T-helper 1 cell treated with Interleukin-12 subunit alpha and Interleukin-12 subunit beta and Interleukin-4 antibody, amounts not matched to agents 30 μg/mL and 1 μg/mL, for 36 hours (primary cell): ENCODE measurements around the gene NT5DC2.

Experiments
- H3K27ac Mint-ChIP-seq: one replicate; pipeline ENCODE4 v1.8.0; 2021; ENCODE audit warnings: mild to moderate bottlenecking, mixed read lengths
- H3K27me3 Mint-ChIP-seq: one replicate; pipeline ENCODE4 v1.8.0; 2021; ENCODE audit warnings: low read depth, mixed read lengths
- H3K36me3 Mint-ChIP-seq: one replicate; pipeline ENCODE4 v1.8.0; 2021; ENCODE audit warnings: low read depth, mixed read lengths
- H3K4me1 Mint-ChIP-seq: one replicate; pipeline ENCODE4 v1.8.0; 2021; ENCODE audit warnings: low read depth, mixed read lengths
- H3K4me3 Mint-ChIP-seq: one replicate; pipeline ENCODE4 v1.8.0; 2021; ENCODE audit warnings: mild to moderate bottlenecking, moderate library complexity, mixed read lengths
- H3K9me3 Mint-ChIP-seq: one replicate; pipeline ENCODE4 v1.8.0; 2021; ENCODE audit warnings: mixed read lengths

Gene NT5DC2

DNA sequence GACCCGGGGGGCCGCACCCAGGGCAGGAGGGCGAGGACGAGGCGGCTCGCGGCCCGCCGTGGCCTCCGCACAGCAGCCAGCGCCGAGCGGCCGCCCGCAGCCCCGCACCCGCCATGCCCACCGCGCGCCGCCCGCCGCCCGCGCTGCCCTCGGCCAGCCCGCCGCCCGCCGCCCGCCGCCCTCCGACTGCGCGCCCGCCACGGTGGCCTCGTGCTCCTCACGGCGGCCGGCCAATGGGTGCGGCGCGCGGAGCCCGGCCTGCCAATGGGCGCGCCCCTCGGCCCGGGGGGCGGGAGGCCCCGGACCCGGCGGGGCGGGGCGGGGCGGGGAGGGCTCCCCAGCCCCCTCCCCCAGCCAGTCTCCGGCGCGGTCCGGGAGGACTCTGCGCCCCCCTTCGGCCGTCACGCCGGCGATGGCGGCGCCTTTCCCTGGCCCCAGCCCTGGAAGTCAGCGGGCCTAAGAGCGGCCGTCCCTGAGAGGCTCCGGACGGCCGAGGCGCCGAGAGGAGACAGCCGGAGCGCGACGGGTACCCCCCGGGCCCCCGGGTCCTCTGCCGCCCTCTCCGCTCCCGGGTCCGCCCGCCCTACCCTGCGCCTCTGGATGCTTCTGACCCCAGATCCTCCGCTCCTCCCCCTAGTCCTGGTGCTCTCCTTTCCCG is at the start of gene NT5DC2:
TSS of gene NT5DC2 (minus strand) at position 235 of the 658 bp plus-strand sequence. CDS start at position 115, 120 bp downstream.
- peaks cover 30% of the 10 kb centered on the region for H3K4me1 Mint-ChIP-seq
- H3K36me3 Mint-ChIP-seq = peaks cover 11% of the 10 kb centered on the region
- peak within 1 kb of the TSS; percentile 65 for H3K27ac Mint-ChIP-seq
- H3K4me3 Mint-ChIP-seq = peak within 1 kb of the TSS; percentile 85
- no peaks in the 10 kb centered on the region for H3K9me3 Mint-ChIP-seq
- H3K27me3 Mint-ChIP-seq = no peaks in the 10 kb centered on the region

DNA sequence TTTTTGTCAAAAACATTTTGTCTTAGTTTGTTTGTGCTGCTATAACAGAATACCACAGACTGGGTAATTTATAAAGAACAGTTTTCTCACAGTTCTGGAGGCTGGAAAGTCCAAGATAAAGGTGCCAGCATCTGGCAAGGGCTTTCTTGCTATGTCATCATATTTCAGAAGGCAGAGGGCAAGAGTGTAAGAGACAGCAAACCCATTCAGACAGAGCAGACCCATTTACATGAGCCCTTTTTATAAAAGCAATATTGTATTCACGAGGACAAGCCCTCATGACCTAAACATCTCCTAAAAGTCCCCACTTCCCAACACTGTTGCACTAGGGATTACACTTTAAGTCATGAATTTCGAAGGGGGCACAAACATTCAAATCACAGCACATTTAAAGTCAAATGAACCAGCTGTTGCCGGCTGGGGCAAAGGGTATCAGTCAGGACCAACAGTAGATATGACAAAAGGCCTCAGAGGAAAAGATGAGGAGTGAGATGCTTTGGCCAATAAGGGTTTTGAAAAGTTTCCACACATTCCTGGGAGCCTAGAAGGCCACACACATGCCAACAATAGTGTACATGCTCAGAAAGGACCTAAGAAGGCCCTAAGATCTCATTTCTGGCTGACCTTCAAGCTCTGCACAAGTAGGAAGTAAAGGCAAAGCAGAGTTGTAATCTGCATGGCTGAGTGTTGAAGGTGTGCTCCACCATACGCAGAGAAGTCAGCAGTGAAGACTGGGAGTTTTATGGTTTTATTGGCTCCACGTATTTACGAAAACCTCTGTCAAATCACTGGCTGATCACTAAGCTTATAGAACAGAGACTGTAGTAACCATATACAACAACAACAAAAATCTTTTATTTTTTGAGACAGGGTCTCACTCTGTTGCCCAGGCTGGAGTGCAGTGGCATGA is 40.7 kb upstream of the NT5DC2 start:
- Mint-ChIP-seq H3K36me3 (peaks cover 40% of the 10 kb centered on the region), H3K27ac (no peak overlapping the region), H3K4me3 (no peak overlapping the region), H3K4me1 (no peaks in the 10 kb centered on the region), H3K9me3 (no peaks in the 10 kb centered on the region), H3K27me3 (no peaks in the 10 kb centered on the region)

DNA sequence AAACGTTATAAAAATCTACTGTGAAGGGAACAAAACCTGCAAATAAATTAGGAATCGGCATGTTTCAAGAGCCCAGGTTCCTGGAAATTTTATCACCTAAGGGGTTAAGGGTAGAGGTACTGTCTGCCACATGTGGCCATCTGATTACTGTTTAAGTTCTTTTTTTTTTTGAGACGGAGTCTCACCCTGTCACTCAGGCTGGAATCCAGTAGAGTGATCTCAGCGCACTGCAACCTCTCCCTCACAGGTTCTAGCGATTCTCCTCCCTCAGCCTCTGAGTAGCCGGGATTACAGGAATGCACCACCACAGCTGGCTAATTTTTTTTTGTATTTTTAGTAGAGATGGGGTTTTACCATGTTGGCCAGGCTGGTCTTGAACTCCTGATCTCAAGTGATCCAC is 38.6 kb upstream of the NT5DC2 start:
- Mint-ChIP-seq H3K4me1 (no peaks in the 10 kb centered on the region), H3K36me3 (peaks cover 26% of the 10 kb centered on the region), H3K27ac (no peak overlapping the region)

DNA sequence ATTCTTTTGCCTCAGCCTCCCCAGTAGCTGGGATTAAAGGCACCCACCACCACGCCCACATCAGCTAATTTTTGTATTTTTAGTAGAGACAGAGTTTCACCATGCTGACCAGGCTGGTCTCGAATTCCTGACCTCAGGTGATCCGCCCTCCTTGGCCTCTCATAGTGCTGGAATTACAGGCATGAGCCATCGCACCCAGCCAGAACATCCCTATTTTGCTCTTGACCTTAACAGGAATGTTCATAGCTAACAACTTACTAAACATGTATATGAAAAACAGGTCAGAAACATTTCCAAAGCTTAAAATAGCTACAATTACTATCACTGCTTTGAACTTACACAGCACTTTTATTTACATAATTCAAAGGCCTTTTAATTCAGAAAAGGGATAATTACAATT is 36.4 kb upstream of the NT5DC2 start:
- Mint-ChIP-seq H3K4me3 (no peak overlapping the region), H3K36me3 (peaks cover 18% of the 10 kb centered on the region), H3K27me3 (no peaks in the 10 kb centered on the region), H3K9me3 (no peaks in the 10 kb centered on the region), H3K4me1 (no peaks in the 10 kb centered on the region), H3K27ac (no peak overlapping the region)

More for the DNA sequence above, 38.6 kb upstream of the NT5DC2 start:
- Mint-ChIP-seq H3K4me3 (no peak overlapping the region), H3K9me3 (no peaks in the 10 kb centered on the region), H3K27me3 (no peaks in the 10 kb centered on the region)

DNA sequence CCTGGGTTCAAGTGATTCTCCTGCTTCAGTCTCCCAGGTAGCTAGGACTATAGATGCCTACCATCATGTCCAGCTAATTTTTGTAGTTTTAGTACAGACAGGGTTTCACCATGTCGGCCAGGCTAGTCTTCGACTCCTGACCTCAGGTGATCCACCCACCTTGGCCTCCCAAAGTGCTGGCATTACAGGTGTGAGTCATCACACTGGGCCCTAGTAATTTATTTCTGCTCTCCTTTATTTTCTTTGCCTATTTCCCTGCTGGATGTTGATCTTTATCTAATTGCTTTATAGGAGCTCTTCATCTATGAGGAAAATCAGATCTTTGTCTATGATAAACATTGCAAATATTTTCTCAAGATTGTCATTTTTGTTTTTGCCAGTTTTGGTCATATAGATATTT is 34.4 kb upstream of the NT5DC2 start:
- H3K27me3 Mint-ChIP-seq = no peaks in the 10 kb centered on the region
- H3K4me3 Mint-ChIP-seq = no peak overlapping the region
- H3K9me3 Mint-ChIP-seq = no peaks in the 10 kb centered on the region
- H3K36me3 Mint-ChIP-seq = peaks cover 11% of the 10 kb centered on the region
- no peak overlapping the region for H3K27ac Mint-ChIP-seq
- no peaks in the 10 kb centered on the region for H3K4me1 Mint-ChIP-seq

DNA sequence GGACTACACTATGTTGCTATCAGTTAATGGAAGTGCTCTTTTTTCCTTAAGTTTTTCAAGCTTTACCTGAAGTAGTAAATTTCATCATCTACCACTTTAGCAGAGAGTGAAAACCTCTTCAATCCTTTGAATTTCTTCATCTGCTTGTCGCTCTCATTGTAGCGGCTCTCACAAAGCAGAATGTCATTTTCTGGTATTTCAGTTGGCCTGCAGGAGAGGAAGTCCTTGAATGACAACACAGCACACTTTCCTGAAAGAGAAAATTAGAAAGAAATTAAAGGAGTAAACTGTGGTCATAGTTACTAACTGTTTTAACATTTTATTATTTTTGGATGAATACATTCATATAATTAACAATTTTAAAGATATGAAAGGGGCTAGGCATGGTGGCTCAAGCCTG is 30.3 kb upstream of the NT5DC2 start:
- Mint-ChIP-seq H3K4me1 (no peaks in the 10 kb centered on the region), H3K36me3 (peaks cover 37% of the 10 kb centered on the region), H3K27ac (no peak overlapping the region), H3K27me3 (no peaks in the 10 kb centered on the region), H3K9me3 (no peaks in the 10 kb centered on the region), H3K4me3 (no peak overlapping the region)

DNA sequence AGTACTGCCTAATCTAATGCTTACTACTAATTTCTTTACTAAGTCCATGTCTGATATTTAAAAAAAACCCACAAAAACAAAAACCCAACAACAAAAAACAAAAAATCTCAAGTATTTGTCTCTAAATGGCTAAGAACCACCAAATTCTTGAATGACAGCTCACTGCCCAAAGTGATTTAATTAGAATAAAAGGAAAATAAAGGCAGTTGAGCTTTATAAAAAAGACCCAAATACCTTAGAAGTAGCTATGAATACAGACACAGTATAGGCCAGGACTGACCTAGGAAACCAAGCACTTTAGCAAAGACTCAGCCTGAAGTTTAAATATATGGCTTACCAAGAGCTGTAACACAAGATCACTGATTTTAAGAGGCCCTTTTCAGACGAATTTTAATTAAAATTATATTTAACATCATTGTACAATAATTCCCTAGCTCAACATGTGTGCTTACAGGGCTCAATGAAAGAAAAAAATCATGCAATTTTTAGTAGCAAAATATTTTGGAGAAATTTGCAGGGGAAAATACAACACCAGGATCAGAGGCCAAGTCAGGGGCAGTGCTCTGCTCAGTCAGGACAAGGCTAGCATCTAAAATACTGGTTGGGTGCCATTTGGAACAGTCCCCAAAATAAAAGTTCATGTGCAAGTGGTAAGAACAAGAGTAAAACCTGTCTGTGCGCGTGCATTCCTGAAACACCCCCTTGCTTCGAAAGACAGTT is 27.5 kb upstream of the NT5DC2 start:
- Mint-ChIP-seq H3K9me3 (no peaks in the 10 kb centered on the region), H3K27me3 (no peaks in the 10 kb centered on the region), H3K36me3 (peaks cover 40% of the 10 kb centered on the region), H3K4me3 (no peak overlapping the region), H3K27ac (no peak overlapping the region), H3K4me1 (no peaks in the 10 kb centered on the region)

DNA sequence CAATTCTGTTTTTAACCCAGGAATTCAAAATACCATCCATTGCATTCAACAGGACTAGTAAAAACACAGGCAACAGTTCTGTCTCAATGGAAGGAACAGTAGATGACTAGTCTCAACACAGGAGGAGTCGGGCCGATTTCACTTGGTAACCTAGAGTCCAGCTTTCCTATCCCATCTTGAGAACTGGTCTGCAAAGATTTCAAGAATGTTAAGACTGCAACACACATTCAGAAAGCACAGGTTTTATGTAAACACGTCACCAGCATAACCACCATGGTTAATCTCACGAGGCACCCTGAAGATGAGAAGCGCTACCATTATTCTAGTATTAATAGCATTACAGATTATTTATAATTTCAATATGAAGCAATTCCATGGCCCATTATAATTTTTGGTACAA is 24.8 kb upstream of the NT5DC2 start:
- Mint-ChIP-seq H3K27ac (no peak overlapping the region), H3K27me3 (no peaks in the 10 kb centered on the region), H3K9me3 (no peaks in the 10 kb centered on the region), H3K4me3 (no peak overlapping the region), H3K4me1 (no peaks in the 10 kb centered on the region), H3K36me3 (peaks cover 48% of the 10 kb centered on the region)

DNA sequence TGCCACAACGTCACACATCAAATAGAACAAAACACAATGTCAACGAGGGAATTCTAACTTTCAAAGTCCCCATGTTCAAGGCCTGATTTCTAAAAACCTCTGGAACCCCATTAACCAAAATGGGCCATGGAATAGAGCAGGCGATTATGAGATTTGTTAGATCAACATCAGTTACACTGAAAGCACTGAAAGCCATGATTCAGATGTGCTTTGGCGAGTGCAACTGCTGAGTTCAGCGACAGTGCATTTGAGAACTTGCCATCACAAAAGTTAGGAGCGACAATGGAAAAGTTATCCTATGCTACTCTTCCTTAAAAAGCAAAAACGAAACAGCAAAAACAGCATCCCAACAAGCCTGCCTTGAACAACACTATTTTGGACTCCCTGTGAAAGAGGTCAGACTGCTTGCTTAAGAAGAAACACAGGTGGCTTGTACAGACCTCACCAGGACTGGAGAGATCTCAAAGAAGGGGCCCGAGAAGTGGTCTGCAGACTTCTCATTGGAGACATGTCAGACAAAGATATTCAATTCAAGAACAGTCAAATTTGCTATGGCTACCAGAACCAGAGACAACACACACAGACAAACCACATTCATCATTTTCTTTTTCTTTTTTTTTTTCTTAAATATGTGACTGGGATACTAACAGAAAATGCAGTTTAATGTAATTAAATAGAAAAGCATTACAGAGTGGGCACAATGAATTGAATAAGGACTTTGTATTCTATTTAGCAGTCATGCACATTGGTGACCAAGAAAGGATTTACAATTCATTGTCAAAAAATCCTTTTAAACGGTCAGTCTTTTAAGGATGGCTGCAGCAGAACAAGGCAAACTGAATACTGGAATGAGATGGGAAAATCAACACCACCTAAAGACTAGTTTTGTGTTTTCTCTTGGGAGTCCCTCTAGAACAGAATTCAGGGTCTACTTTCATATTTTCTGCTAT is 23.6 kb upstream of the NT5DC2 start:
- Mint-ChIP-seq H3K4me3 (no peak overlapping the region), H3K36me3 (peaks cover 40% of the 10 kb centered on the region), H3K27ac (no peak overlapping the region), H3K4me1 (no peaks in the 10 kb centered on the region), H3K9me3 (no peaks in the 10 kb centered on the region), H3K27me3 (no peaks in the 10 kb centered on the region)

DNA sequence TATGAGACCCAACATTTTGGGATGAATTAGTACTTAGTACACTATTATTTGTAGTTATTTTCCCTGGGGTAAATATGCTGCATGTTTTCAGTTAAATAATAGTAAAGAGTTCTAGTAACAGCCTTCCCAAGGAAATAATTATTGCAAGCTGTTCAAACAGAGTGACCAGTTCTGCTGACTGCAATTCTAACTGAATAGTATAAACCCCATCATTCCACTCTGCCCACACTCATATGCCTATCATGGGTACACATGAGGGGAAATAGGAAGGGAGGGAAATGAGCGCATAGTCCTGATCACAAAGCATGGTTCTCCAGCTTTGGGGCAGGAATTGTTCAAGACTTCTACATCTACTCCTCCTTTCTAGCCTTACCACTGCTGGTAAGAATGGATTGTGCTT is 21.4 kb upstream of the NT5DC2 start:
- H3K36me3 Mint-ChIP-seq = peaks cover 33% of the 10 kb centered on the region
- no peak overlapping the region for H3K27ac Mint-ChIP-seq
- no peak overlapping the region for H3K4me3 Mint-ChIP-seq
- no peaks in the 10 kb centered on the region for H3K4me1 Mint-ChIP-seq
- H3K27me3 Mint-ChIP-seq = no peaks in the 10 kb centered on the region
- H3K9me3 Mint-ChIP-seq = no peaks in the 10 kb centered on the region

DNA sequence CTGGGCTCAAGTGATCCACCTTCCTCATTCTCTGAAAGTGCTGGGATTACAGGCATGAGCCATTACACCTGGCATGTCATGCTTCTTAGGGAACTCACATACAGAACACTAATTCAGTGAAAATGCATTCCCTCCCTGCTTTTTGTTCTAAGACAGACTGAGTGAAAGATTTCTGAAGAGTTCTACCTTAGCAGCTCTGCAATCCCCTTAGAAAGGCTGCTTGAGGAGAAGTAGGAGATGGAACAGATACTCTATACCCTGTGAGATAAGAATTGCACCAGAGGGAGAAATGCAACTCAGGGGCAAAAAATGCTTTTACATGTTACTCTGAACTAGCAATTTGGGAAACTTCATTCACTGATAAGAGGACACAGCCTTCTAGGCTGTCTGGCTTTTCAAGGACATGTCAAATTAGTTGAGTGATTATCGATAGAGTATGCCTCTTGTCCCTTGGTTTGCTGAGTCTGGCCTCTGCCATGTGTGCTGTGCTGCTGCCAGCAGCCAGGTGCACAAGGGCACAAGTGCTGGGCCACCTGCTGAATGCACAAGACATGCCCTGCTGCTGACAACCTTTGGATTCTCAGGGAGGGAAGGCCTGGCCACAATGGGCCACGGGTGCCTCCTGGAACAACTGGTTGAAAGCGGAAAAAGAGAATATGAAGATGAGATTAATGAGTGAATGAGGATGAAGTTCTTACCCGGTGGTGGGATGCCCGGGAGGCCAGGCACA is 20.5 kb upstream of the NT5DC2 start:
- no peaks in the 10 kb centered on the region for H3K9me3 Mint-ChIP-seq
- no peak overlapping the region for H3K4me3 Mint-ChIP-seq
- H3K27me3 Mint-ChIP-seq = no peaks in the 10 kb centered on the region
- H3K4me1 Mint-ChIP-seq = no peaks in the 10 kb centered on the region
- H3K27ac Mint-ChIP-seq = no peak overlapping the region
- peaks cover 26% of the 10 kb centered on the region for H3K36me3 Mint-ChIP-seq

DNA sequence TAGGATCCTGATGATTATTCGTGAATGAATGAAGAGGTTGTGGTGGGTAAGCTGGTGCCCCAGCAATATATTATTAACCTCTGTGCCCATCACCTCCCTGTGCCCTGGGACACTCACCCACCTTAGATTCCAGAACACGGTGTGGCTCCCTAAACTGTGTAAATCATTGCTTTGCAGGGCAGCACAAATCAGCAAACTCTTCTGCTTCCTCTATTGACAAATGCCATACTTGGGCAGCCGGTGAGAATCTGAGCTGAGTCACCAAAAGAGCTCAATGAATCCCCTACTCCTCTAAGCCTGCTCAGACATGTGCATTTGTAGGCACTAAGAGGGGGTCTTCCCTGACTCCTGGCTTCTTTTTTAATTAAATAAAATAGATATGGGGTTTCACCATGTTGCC is 18.4 kb upstream of the NT5DC2 start:
- Mint-ChIP-seq H3K36me3 (peaks cover 24% of the 10 kb centered on the region), H3K27me3 (no peaks in the 10 kb centered on the region), H3K27ac (peak overlapping the region; percentile 62), H3K9me3 (no peaks in the 10 kb centered on the region), H3K4me3 (no peak overlapping the region), H3K4me1 (peaks cover 2% of the 10 kb centered on the region)

DNA sequence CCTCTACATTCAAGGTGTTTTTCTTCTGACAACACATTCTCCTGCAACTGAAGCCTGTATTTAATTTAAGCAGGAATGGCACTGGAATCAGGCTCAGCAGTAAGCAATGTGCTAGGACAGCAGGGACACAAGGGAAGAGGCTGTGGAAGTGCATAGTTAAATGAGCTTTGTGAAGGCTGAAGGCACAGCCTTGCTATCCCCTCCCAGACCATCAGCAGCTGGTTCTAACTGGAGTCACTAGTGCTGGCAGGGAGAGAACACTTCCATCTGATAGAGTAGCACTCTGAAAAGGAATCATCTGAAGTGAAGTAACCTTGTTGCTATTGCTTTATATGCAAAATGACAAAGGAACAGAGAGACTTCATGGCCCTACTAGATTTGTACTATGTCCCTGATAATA is 17.5 kb upstream of the NT5DC2 start:
- H3K9me3 Mint-ChIP-seq = no peaks in the 10 kb centered on the region
- H3K27me3 Mint-ChIP-seq = no peaks in the 10 kb centered on the region
- no peak overlapping the region for H3K27ac Mint-ChIP-seq
- peaks cover 2% of the 10 kb centered on the region for H3K4me1 Mint-ChIP-seq
- no peak overlapping the region for H3K4me3 Mint-ChIP-seq
- peaks cover 23% of the 10 kb centered on the region for H3K36me3 Mint-ChIP-seq
